Skeletal muscle satellite cell (primary cell): Measurements from ENCODE around the gene GRAMD4.

Experiments used
- H3K27me3 ChIP-seq: 2 replicates; pipeline ENCODE4 v1.7.0; 2013; ENCODE audit warnings: low read length; ENCODE audit not compliant: control insufficient read depth, insufficient read depth
- H3K36me3 ChIP-seq: 2 replicates; pipeline ENCODE4 v1.7.0; 2013; ENCODE audit warnings: mild to moderate bottlenecking, control low read depth, low read length; ENCODE audit not compliant: insufficient read depth
- H3K4me1 ChIP-seq: 2 replicates; pipeline ENCODE4 v1.7.0; 2013; ENCODE audit warnings: low read length; ENCODE audit not compliant: control insufficient read depth, insufficient read depth
- H3K4me2 ChIP-seq: 2 replicates; pipeline ENCODE4 v1.7.0; 2013; ENCODE audit warnings: mild to moderate bottlenecking, low read length
- H3K4me3 ChIP-seq: 2 replicates; pipeline ENCODE4 v1.7.0; 2013; ENCODE audit warnings: low read length
- H3K9ac ChIP-seq: 2 replicates; pipeline ENCODE4 v1.7.0; 2013; ENCODE audit warnings: mild to moderate bottlenecking, low read depth, low read length, moderate library complexity
- H3K9me3 ChIP-seq: replicated peaks from 2 replicates; pipeline ENCODE4 v1.7.0; 2013; ENCODE audit warnings: mild to moderate bottlenecking, control low read depth, low read length

Gene GRAMD4

DNA sequence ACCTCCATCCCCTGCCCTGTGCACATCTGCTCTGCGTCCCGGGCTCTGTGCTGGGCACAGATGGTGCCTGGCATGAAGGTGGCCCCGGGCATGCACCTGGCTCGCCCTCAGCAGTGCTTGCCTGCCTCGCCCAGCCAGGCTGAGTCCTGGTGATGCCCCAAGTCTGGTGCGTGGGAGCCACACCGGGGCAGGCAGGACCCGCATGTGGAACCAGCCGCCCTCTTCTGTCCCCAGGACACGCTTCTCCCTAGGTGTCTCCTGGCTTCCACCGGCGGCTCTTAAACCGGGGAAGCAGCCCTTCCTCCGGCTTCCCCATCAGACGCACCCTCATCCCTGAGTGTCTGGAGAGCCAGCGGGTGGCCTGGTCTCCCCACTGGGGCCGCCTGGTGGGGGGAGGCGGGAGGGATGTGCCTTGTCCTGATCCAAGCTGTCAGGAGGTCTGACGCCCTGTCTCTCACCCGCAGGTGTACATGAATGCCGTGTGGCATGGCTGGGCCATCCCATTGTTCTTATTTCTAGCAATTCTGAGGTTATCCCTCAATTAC is 45.0 kb downstream of the GRAMD4 start:
- Histone ChIP-seq H3K4me3 (no peak overlapping the region), H3K4me2 (no peak overlapping the region), H3K27me3 (no peaks in the 10 kb centered on the region), H3K9me3 (no peaks in the 10 kb centered on the region), H3K9ac (no peak overlapping the region), H3K4me1 (no peaks in the 10 kb centered on the region), H3K36me3 (no peaks in the 10 kb centered on the region)

DNA sequence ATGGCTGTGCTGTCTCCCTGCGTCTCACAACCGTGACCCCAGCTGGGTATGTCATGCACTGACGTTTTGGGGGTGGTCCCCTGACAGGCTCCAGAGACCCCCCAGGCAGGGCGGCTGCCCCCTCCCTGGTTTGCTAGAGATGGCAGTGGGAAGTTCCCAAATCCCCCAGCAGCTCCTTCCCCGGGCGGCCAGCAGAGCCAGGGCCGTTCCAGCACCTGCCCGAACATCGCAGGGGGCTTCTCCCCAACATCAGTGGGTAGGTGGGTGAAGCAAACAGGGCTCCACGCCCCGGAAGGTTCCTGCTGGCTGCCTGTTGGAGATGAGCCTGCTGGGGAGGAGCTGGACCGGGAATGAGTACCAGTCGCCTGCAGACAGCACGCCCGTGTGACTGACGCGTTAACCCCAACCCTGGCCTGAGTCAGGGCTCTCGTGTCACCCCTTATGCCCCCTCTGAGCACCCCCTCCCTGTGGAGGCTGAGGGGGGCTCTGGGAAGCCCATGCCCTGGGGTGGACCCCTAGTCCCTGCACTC is 45.6 kb downstream of the GRAMD4 start:
- no peaks in the 10 kb centered on the region for H3K9me3 ChIP-seq
- no peak overlapping the region for H3K9ac ChIP-seq
- H3K36me3 ChIP-seq: no peaks in the 10 kb centered on the region
- H3K4me2 ChIP-seq: no peak overlapping the region
- no peaks in the 10 kb centered on the region for H3K27me3 ChIP-seq
- no peak overlapping the region for H3K4me3 ChIP-seq
- H3K4me1 ChIP-seq: no peaks in the 10 kb centered on the region

DNA sequence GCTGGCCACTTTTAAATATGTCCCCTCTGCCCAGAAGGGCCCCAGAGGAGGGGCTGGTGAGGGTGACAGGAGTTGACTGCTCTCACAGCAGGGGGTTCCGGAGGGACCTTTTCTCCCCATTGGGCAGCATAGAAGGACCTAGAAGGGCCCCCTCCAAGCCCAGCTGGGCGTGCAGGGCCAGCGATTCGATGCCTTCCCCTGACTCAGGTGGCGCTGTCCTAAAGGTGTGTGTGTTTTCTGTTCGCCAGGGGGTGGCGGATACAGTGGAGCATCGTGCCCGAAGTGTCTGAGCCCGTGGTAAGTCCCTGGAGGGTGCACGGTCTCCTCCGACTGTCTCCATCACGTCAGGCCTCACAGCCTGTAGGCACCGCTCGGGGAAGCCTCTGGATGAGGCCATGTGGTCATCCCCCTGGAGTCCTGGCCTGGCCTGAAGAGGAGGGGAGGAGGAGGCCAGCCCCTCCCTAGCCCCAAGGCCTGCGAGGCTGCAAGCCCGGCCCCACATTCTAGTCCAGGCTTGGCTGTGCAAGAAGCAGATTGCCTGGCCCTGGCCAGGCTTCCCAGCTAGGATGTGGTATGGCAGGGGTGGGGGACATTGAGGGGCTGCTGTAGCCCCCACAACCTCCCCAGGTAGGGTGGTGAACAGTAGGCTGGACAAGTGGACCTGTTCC is 46.5 kb downstream of the GRAMD4 start:
- no peaks in the 10 kb centered on the region for H3K9me3 ChIP-seq
- H3K36me3 ChIP-seq: no peaks in the 10 kb centered on the region
- H3K4me3 ChIP-seq: no peak overlapping the region
- H3K27me3 ChIP-seq: no peaks in the 10 kb centered on the region
- H3K4me2 ChIP-seq: no peak overlapping the region
- no peaks in the 10 kb centered on the region for H3K4me1 ChIP-seq
- H3K9ac ChIP-seq: no peak overlapping the region

GRCh38 chr22:46667245-46667623 is 47.0 kb downstream of the GRAMD4 start:
- Histone ChIP-seq H3K4me2 (no peak overlapping the region), H3K4me3 (no peak overlapping the region), H3K36me3 (no peaks in the 10 kb centered on the region)

GRCh38 chr22:46668116-46668515 is 47.9 kb downstream of the GRAMD4 start:
- no peaks in the 10 kb centered on the region for H3K9me3 ChIP-seq
- H3K9ac ChIP-seq: no peak overlapping the region
- H3K4me2 ChIP-seq: no peak overlapping the region
- H3K36me3 ChIP-seq: no peaks in the 10 kb centered on the region
- no peak overlapping the region for H3K4me3 ChIP-seq
- H3K4me1 ChIP-seq: no peaks in the 10 kb centered on the region
- H3K27me3 ChIP-seq: no peaks in the 10 kb centered on the region

More at GRCh38 chr22:46667245-46667623, 47.0 kb downstream of the GRAMD4 start:
- Histone ChIP-seq H3K27me3 (no peaks in the 10 kb centered on the region), H3K9ac (no peak overlapping the region), H3K9me3 (no peaks in the 10 kb centered on the region), H3K4me1 (no peaks in the 10 kb centered on the region)

GRCh38 chr22:46669201-46669600 is 49.0 kb downstream of the GRAMD4 start:
- Histone ChIP-seq H3K27me3 (no peaks in the 10 kb centered on the region), H3K9me3 (no peaks in the 10 kb centered on the region), H3K36me3 (no peaks in the 10 kb centered on the region), H3K4me3 (no peak overlapping the region), H3K4me1 (no peaks in the 10 kb centered on the region), H3K9ac (no peak overlapping the region), H3K4me2 (no peak overlapping the region)

DNA sequence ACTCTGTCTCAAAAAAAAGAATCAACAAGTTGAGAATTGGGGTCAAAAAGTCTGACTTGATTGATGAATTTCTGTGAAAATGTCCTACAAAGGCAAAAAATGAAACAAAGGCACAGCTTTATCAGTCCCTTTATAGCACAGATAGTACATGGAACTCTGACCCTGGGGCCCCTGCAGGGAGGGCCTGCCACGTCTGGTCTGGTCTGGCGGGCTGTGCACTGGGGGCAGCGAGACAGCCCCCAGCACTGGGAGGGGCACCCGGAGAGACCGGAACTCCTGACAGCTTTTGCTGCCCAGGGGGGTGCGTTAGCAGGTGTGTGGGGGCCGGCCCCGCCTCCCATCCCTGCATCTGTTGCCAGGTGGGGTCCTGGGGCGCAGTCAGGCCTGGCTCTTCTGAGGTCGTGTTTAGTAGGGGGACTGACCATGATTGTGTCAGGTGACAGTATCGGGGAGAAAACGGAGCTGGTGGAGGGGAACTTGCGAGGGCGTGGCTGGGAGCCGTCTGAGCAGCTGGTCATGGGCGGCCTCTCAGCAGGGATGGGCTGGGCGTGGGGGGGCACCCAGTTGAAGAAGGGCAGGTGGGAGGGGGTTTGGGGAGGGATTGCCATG is 51.7 kb downstream of the GRAMD4 start:
- no peak overlapping the region for H3K4me2 ChIP-seq
- H3K9me3 ChIP-seq: no peaks in the 10 kb centered on the region
- no peak overlapping the region for H3K4me3 ChIP-seq
- H3K36me3 ChIP-seq: no peaks in the 10 kb centered on the region
- H3K9ac ChIP-seq: no peak overlapping the region
- H3K4me1 ChIP-seq: no peaks in the 10 kb centered on the region
- H3K27me3 ChIP-seq: no peaks in the 10 kb centered on the region

DNA sequence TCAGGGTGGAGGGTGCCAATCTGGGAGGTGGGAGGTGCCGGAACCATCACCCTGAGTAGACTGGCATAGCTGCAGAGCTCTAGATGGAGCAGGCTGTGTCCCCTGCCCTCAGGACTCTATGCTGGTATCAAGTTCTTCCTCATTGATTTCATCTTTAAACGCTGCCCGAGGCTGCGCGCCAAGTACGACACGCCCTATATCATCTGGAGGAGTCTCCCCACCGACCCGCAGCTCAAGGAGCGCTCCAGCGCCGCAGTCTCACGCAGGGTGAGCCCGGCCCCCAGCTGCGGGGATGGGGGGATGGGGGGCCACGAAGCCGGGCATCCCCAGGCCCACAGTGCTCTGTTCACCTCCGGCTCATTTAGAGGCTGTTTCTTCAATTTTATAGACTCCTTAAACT is 52.5 kb downstream of the GRAMD4 start:
- no peak overlapping the region for H3K4me3 ChIP-seq
- H3K4me1 ChIP-seq: no peaks in the 10 kb centered on the region
- H3K9me3 ChIP-seq: no peaks in the 10 kb centered on the region
- no peak overlapping the region for H3K9ac ChIP-seq
- no peaks in the 10 kb centered on the region for H3K36me3 ChIP-seq
- H3K4me2 ChIP-seq: no peak overlapping the region
- H3K27me3 ChIP-seq: no peaks in the 10 kb centered on the region

DNA sequence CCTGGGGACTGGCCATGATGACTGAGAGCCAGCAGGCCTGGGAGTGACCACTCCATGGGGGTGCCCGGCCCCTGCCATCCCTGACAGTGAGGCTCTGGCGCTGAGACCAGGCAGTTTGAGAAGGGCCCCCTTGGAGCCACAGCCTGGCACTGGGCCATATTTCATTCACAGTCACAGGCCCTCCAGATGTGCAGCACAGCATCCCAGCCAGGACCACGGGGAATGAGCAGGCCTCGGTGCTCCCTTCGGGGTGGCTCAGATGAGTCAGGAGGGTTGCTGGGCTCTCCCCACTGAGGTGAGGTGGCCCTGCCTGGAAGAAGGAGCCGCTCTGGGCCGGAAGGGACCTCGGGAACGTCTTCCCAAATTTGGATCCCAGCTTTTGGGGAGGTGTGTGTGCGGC is 53.0 kb downstream of the GRAMD4 start:
- no peaks in the 10 kb centered on the region for H3K36me3 ChIP-seq
- H3K4me1 ChIP-seq: no peaks in the 10 kb centered on the region
- no peak overlapping the region for H3K9ac ChIP-seq

DNA sequence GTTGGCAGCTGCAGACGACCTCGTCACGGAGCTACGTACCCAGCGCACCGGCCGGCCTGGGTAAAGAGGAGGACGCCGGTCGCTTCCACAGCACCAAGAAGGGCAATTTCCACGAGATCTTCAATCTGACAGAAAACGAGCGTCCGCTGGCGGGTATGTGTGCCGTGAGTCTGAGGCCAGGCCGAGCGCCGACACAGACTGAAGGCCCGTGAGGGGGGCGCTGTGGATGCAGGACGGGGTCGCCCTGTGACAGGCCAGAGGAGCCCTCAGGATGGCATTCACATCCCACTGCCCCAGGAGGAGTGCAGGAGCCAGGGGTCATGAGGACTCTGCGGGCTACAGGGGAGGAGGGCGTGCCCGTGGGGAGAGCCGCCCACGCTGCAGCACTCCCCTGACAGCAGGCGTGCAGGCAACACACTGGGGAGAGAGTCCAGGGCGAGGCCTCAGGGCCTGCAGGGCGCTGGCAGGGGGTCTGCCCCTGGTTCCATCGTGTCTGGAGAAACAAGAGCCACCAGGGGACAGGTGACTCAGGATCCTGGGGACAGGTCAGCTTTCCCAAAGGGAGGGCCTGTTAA is 53.6 kb downstream of the GRAMD4 start:
- H3K9me3 ChIP-seq: no peaks in the 10 kb centered on the region
- no peaks in the 10 kb centered on the region for H3K36me3 ChIP-seq

More for the DNA sequence above, 53.0 kb downstream of the GRAMD4 start:
- H3K27me3 ChIP-seq: no peaks in the 10 kb centered on the region
- H3K4me2 ChIP-seq: no peak overlapping the region
- no peaks in the 10 kb centered on the region for H3K9me3 ChIP-seq
- H3K4me3 ChIP-seq: no peak overlapping the region

DNA sequence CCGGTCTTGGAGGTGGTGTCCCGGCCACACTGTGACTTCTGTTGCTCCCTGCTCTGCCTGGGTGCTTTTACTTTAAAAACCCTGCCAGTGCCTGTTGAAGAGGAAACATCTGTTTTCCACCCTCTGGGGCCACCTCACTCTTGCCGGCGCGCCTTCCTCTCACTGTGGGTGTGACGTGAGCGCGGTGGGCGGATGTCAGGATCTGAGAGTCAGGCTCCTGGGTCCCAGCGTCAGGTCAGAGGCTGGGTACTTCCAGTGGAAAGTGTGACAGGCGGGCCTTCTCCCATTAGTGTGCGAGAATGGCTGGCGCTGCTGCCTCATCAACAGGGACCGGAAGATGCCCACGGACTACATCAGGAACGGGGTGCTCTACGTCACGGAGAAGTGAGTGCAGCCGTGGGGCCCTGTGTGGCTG is 54.2 kb downstream of the GRAMD4 start:
- Histone ChIP-seq H3K4me1 (no peaks in the 10 kb centered on the region), H3K27me3 (no peaks in the 10 kb centered on the region), H3K9ac (no peak overlapping the region), H3K36me3 (no peaks in the 10 kb centered on the region), H3K9me3 (no peaks in the 10 kb centered on the region), H3K4me2 (no peak overlapping the region), H3K4me3 (no peak overlapping the region)

More for the DNA sequence above, 53.6 kb downstream of the GRAMD4 start:
- no peaks in the 10 kb centered on the region for H3K4me1 ChIP-seq
- H3K4me3 ChIP-seq: no peak overlapping the region
- H3K9ac ChIP-seq: no peak overlapping the region
- no peaks in the 10 kb centered on the region for H3K27me3 ChIP-seq
- no peak overlapping the region for H3K4me2 ChIP-seq
